Transverse colon (tissue), 4 donors: ENCODE data around the gene AKR1C8. TPM values are rescaled to one million over a fixed set of nuclear protein-coding genes. Genes with fewer than 3 reads are reported as not detected.
"Not testable (repeated sequence)": the region's sequence is repeated elsewhere in the genome, so short reads cannot be mapped to it uniquely, and the experiment has no call there.

ENCODE experiments used
- DNase-seq: peaks from one replicate; pipeline ENCODE4 v3.0.0-alpha.2; 2019
- H3K27ac ChIP-seq, 4 donors: fragments of 200-600 bp; sonication (generic); 2 replicates each; pipeline ENCODE4 v1.5.1; 2016 to 2018; ENCODE audit warnings: inconsistent platforms in 4 of 4
- H3K27me3 ChIP-seq: fragments of 200-600 bp; sonication (generic); 2 replicates; pipeline ENCODE4 v1.5.1; 2017; ENCODE audit warnings: inconsistent platforms
- H3K36me3 ChIP-seq, 4 donors: fragments of 200-600 bp; sonication (generic); 2 replicates each; pipeline ENCODE4 v1.5.1; 2017 to 2019; ENCODE audit warnings: inconsistent platforms in 4 of 4
- H3K4me1 ChIP-seq, 4 donors: fragments of 200-600 bp; sonication (generic); 2 replicates each; pipeline ENCODE4 v1.5.1; 2017 to 2020; ENCODE audit warnings: inconsistent platforms in 4 of 4
- H3K4me3 ChIP-seq, 4 donors: fragments of 200-600 bp; sonication (generic); 1 replicate in 1 of 4; 2 replicates in 3 of 4; pipeline versions ENCODE4 v1.5.1 to v1.6.1; 2017 to 2019; ENCODE audit warnings: inconsistent platforms in 4 of 4
- H3K9me3 ChIP-seq, 2 donors: fragments of 200-600 bp; sonication (generic); 2 replicates each; pipeline ENCODE4 v1.5.1; 2017 to 2019; ENCODE audit warnings: inconsistent platforms in 2 of 2
- EP300 ChIP-seq: sonication (generic); formaldehyde crosslinking; IDR thresholded peaks from one replicate; pipeline ENCODE4 v1.6.1; 2017; ENCODE audit warnings: antibody characterized with exemption, low read depth
- POLR2A ChIP-seq: fragments of 450-650 bp; IDR thresholded peaks from one replicate; pipeline ENCODE4 v1.6.1; 2016; ENCODE audit warnings: antibody characterized with exemption, mild to moderate bottlenecking, moderate library complexity
- POLR2AphosphoS5 ChIP-seq, 3 donors: sonication (generic); formaldehyde crosslinking; IDR thresholded peaks; one replicate each; pipeline ENCODE4 v1.6.1; 2016; ENCODE audit warnings: antibody characterized with exemption in 3 of 3
- WGBS, 2 donors: methylation state at CpG; one replicate each; pipeline ENCODE4 v1.1.5; 2018; ENCODE audit warnings: low coverage in 1 of 2; 5-methylcytosine and 5-hydroxymethylcytosine counted together
- in situ Hi-C, 4 donors: fragments of 200-750 bp; cut with MboI; loops; one replicate each; pipeline versions ENCODE4 v1.15.0 to v1.15.1; 2017; ENCODE audit warnings: low sequenced_read_pairs in 3 of 4, low pct_ligation_motif_present in 1 of 4, low pct_unique_long_range_greater_than_20kb in 1 of 4
- intact Hi-C: fragments of 100-400 bp; cut with DNase I; formaldehyde crosslinking; loops from one replicate; pipeline ENCODE4 v1.15.1; 2023; ENCODE audit warnings: low total_unique reads
- total RNA-seq, 4 donors: library from RNA; depleted of rRNA; stranded (reverse); fragments of >200 nt; gene quantifications; one replicate each; pipeline ENCODE4 v1.1.0, GENCODE V29; 2016
- TF ChIP-seq, protein P1 (sequence below), 5 experiments: fragments of 200-600 bp in 3 of 5; fragments of 450-650 bp in 2 of 5; sonication (generic) in 3 of 5; IDR thresholded peaks; 1 replicate in 2 of 5; 2 replicates in 3 of 5; pipeline ENCODE4 v1.5.1; 2016 to 2017; ENCODE audit warnings: antibody characterized with exemption in 5 of 5, inconsistent platforms in 3 of 5, mild to moderate bottlenecking in 2 of 5, moderate library complexity in 1 of 5

AKR1C8 gene
- total RNA-seq, 4 donors from 2014 or later = 1.4 TPM; not detected in 3

DNA sequence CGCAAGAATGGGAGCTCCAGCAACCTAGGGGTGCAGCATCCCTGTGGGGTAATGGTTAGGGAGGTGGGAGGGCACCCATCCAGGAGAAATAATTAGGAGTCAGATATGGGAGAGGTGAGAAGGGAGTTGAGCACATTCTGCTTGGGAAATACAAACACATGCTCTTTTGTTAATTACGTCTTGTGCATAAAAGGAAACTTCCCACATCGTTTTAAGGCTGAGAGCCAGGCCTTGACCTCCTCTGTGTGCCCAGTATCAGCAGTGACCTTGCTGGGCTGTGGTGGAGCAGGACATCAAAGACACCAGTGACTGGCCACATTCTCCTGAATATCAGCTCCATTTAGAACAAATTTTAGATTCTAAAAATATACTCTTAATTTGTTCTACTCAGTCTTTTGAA, 34.3 kb upstream of the AKR1C8 start:
- no peak for DNase-seq
- 33 to 69% methylated on average over 1 to 3 of the region's 3 CpGs for WGBS, 2 donors
- TF ChIP-seq, protein P1, sequence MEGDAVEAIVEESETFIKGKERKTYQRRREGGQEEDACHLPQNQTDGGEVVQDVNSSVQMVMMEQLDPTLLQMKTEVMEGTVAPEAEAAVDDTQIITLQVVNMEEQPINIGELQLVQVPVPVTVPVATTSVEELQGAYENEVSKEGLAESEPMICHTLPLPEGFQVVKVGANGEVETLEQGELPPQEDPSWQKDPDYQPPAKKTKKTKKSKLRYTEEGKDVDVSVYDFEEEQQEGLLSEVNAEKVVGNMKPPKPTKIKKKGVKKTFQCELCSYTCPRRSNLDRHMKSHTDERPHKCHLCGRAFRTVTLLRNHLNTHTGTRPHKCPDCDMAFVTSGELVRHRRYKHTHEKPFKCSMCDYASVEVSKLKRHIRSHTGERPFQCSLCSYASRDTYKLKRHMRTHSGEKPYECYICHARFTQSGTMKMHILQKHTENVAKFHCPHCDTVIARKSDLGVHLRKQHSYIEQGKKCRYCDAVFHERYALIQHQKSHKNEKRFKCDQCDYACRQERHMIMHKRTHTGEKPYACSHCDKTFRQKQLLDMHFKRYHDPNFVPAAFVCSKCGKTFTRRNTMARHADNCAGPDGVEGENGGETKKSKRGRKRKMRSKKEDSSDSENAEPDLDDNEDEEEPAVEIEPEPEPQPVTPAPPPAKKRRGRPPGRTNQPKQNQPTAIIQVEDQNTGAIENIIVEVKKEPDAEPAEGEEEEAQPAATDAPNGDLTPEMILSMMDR (IDR thresholded peaks at IDR 0.05) = no peak
- TF ChIP-seq EP300 (no peak), POLR2AphosphoS5 (IDR thresholded peaks at IDR 0.05) (no peak), POLR2A (no peak)
- Histone ChIP-seq H3K27ac (no peak overlapping the region), H3K36me3 (no peaks in the 10 kb centered on the region), H3K4me1 (no peaks in the 10 kb centered on the region), H3K9me3 (no peaks in the 10 kb centered on the region), H3K4me3 (no peak overlapping the region), H3K27me3 (no peaks in the 10 kb centered on the region)
- in situ Hi-C loops = no loop called here
- intact Hi-C loops = no loop called here

GRCh38 chr10:5216801-5217200, 31.9 kb upstream of the AKR1C8 start:
- in situ Hi-C loops = no loop called here
- DNase-seq = no peak
- H3K27ac ChIP-seq = no peak overlapping the region
- H3K36me3 ChIP-seq = no peaks in the 10 kb centered on the region
- no peak overlapping the region for H3K4me3 ChIP-seq
- TF ChIP-seq POLR2A (no peak), EP300 (no peak), POLR2AphosphoS5 (IDR thresholded peaks at IDR 0.05) (no peak)
- TF ChIP-seq, protein P1 (IDR thresholded peaks at IDR 0.05) = no peak
- H3K4me1 ChIP-seq = no peaks in the 10 kb centered on the region
- 33 to 40% methylated on average over 2 of the region's 2 CpGs for WGBS, 2 donors
- no peaks in the 10 kb centered on the region for H3K27me3 ChIP-seq
- no peaks in the 10 kb centered on the region for H3K9me3 ChIP-seq
- intact Hi-C loops = no loop called here

- no peak overlapping the region for H3K4me3 ChIP-seq
Measured at GRCh38 chr10:5211696-5212536, 27.0 kb upstream of the AKR1C8 start.

GRCh38 chr10:5210261-5210660, 25.3 kb upstream of the AKR1C8 start:
- H3K36me3 ChIP-seq, DNase-seq, H3K27ac ChIP-seq, H3K4me1 ChIP-seq, in situ Hi-C loops, H3K4me3 ChIP-seq, intact Hi-C loops, H3K27me3 ChIP-seq, H3K9me3 ChIP-seq: not testable (repeated sequence)
- 83 to 100% methylated on average over 1 of the region's 1 CpG for WGBS, 2 donors

More at GRCh38 chr10:5211696-5212536, 27.0 kb upstream of the AKR1C8 start:
- Histone ChIP-seq H3K27ac (no peak overlapping the region), H3K27me3 (no peaks in the 10 kb centered on the region), H3K36me3 (no peaks in the 10 kb centered on the region), H3K4me1 (no peaks in the 10 kb centered on the region), H3K9me3 (no peaks in the 10 kb centered on the region)
- DNase-seq = no peak
- intact Hi-C loops = no loop called here
- in situ Hi-C loops = no loop called here
- TF ChIP-seq POLR2A = no peak
- TF ChIP-seq, protein P1 (IDR thresholded peaks at IDR 0.05) = no peak
- TF ChIP-seq EP300 = no peak
- no peak for TF ChIP-seq POLR2AphosphoS5 (IDR thresholded peaks at IDR 0.05)

DNA sequence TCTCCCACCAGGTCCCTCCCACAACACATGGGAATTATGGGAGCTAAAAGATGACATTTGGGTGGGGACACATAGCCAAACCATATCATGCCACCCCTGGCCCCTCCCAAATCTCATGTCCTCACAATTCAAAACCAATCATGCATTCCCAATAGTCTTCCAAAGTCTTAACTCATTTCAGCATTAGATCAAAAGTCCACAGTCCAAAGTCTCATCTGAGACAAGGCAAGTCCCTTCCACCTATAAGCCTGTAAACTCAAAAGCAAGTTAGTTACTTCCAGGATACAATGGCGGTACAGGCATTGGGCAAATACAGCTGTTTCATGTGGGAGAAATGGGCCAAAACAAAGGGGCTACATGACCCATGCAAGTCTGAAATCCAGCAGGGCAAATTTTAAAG, 24.8 kb upstream of the AKR1C8 start:
- 80 to 100% methylated on average over 1 of the region's 1 CpG for WGBS, 2 donors
- H3K4me1 ChIP-seq, H3K36me3 ChIP-seq, H3K4me3 ChIP-seq, DNase-seq, intact Hi-C loops, H3K27me3 ChIP-seq, in situ Hi-C loops, H3K9me3 ChIP-seq, H3K27ac ChIP-seq: not testable (repeated sequence)
